Bronchial epithelial cell (primary cell): Measurements from ENCODE around the gene ALOX5. TPM values are rescaled to one million over a fixed set of nuclear protein-coding genes. Genes with fewer than 3 reads are reported as not detected.

ENCODE experiments used
- DNase-seq: peaks from one replicate; pipeline ENCODE4 v3.0.0-alpha.2; 2010; ENCODE audit warnings: low read depth
- FAIRE-seq: peaks from 2 replicates; lab custom pipeline; 2011; peaks lifted over from hg19 to GRCh38; lab: Jason Lieb, UNC
- H3K27me3 ChIP-seq: 2 replicates; pipeline ENCODE4 v1.5.1; 2011; ENCODE audit warnings: low read length; ENCODE audit not compliant: control insufficient read depth, insufficient read depth
- H3K36me3 ChIP-seq: 2 replicates; pipeline ENCODE4 v1.5.1; 2011; ENCODE audit warnings: low read length; ENCODE audit not compliant: control insufficient read depth, insufficient read depth
- H3K4me3 ChIP-seq: 2 replicates; pipeline ENCODE4 v1.5.1; 2011; ENCODE audit warnings: mild to moderate bottlenecking, low read depth, low read length, control low read depth
- total RNA-seq: library from RNA; depleted of rRNA; stranded (reverse); fragments of >200 nt; gene quantifications from 2 replicates; pipeline ENCODE4 v1.2.1, GENCODE V29; 2014
- TF ChIP-seq, protein P1 (sequence below): IDR thresholded peaks from 2 replicates; pipeline ENCODE4 v1.5.1; 2011; ENCODE audit warnings: mild to moderate bottlenecking, moderate library complexity, low read length, control low read depth, inconsistent platforms; ENCODE audit not compliant: insufficient read depth, severe bottlenecking

ALOX5 gene
- total RNA-seq, 1 donor from 2014 or later, result 0.26 TPM

DNA sequence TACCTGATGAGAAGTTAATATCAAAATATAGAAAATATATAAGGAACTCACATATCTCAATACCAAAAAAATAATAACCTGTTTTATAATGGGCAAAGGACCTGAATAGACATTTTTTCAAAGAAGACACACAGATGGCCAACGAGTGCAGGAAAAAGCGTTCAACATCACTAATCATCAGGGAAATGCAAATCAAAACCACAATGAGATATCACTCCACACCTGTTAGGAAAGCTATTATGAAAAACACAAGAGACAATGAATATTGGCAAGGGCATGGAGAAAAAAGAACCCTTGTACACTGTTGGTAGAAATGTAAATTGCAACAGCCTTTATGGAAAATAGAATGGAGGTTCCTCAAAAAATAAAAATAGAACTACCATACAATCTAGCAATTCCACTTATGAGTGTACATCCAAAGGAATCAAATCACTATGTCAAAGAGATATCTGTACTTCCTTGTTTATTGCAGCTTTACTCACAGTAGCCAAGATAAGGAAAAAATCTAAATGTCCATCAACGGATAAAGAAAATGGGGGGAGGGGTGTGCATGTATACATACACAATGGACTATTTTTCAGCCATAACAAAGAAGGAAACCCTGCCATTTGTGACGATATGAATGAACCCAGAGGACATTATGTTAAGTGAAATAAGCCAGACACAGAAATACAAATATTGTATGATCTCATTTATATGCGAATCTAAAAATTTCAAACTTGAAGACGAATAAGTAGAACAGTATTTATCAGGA, 3.6 kb upstream of the ALOX5 start:
- Histone ChIP-seq H3K4me3 (no peak overlapping the region), H3K36me3 (no peaks in the 10 kb centered on the region), H3K27me3 (peaks cover 15% of the 10 kb centered on the region)
- FAIRE-seq (no peak), DNase-seq (no peak)
- TF ChIP-seq, protein P1, sequence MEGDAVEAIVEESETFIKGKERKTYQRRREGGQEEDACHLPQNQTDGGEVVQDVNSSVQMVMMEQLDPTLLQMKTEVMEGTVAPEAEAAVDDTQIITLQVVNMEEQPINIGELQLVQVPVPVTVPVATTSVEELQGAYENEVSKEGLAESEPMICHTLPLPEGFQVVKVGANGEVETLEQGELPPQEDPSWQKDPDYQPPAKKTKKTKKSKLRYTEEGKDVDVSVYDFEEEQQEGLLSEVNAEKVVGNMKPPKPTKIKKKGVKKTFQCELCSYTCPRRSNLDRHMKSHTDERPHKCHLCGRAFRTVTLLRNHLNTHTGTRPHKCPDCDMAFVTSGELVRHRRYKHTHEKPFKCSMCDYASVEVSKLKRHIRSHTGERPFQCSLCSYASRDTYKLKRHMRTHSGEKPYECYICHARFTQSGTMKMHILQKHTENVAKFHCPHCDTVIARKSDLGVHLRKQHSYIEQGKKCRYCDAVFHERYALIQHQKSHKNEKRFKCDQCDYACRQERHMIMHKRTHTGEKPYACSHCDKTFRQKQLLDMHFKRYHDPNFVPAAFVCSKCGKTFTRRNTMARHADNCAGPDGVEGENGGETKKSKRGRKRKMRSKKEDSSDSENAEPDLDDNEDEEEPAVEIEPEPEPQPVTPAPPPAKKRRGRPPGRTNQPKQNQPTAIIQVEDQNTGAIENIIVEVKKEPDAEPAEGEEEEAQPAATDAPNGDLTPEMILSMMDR, result no peak

DNA sequence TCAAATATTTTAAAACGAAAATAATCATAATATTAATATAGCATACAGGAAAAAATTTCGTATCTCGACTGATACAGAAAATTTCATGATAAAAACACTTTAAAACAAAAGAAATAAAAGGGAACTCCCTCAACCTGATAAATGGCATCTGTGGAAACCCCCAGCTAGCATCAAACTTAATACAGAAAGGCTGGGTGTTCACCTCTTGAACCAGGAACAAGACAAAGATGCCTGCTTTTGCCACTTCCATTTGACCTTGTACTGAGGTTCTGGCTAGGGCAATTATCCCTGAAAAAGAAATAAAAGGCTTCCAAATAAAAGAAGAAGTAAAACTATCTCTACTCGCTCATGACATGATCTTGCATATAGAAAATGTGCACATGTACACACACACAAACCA, 2.5 kb upstream of the ALOX5 start:
- H3K36me3 ChIP-seq, result no peaks in the 10 kb centered on the region
- TF ChIP-seq, protein P1, result no peak
- H3K27me3 ChIP-seq, result peaks cover 15% of the 10 kb centered on the region
- DNase-seq (no peak), FAIRE-seq (no peak)
- H3K4me3 ChIP-seq, result no peak overlapping the region

DNA sequence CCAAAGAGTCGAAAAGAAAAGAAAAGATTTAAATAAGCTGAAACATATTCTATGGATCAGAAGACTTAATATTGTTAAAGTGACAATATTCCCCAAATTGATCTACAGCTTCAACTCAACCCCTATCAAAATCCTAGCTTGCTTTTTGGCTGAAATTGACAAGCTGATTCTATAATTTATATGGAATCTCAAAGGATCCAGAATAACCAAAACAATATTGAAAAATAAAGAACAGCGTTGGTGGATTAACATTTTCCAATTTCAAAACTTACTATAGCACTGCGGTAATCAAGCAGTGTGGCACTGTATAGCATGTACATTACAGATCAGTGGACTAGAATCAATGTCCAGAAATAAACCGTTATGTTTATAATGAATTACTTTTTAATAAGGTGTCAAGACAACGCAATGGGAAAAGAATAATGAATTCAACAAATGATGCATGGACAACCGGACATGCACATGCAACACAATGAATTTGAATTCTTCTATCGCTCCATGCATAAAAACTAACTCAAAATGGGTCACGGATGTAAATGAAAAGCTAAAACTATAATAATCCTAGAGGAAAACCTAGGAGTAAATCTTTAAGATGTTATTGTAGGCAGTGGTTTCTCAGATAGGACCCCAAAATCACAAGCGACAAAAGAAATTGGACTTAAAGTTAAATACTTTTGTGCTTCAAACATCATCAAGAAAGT, 1.6 kb upstream of the ALOX5 start:
- Histone ChIP-seq H3K27me3 (peaks cover 15% of the 10 kb centered on the region), H3K36me3 (no peaks in the 10 kb centered on the region), H3K4me3 (no peak overlapping the region)
- TF ChIP-seq, protein P1, result no peak
- FAIRE-seq (no peak), DNase-seq (no peak)

DNA sequence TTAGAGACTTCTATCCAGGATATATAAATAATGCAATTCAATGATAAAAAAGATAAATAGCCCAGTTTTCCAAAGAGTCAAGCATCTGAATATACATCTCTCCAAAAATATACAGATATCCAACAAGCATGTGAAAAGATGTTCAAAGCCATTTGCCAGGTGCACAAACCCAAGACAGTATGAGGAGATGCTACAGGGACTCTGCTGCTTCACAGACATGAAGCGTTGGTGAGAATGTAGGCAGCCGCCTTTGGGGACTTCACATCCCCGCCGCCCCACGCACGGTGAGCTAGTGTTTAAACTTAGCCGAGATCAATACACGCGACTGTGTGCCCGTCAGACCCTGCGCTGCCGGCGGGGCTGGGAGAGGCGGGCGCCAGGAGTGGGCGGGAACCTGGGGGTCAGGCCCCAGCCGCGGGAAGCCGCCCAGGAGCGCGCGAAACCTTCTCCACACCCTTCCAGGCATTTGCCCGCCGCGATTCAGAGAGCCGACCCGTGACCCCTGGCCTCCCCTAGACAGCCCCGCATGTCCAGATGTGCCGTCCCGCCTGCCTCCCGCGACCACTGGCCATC, 927 bp upstream of the ALOX5 start:
- FAIRE-seq, result no peak
- TF ChIP-seq, protein P1, result no peak
- no peak for DNase-seq
- Histone ChIP-seq H3K4me3 (no peak overlapping the region), H3K27me3 (peaks cover 15% of the 10 kb centered on the region), H3K36me3 (no peaks in the 10 kb centered on the region)

DNA sequence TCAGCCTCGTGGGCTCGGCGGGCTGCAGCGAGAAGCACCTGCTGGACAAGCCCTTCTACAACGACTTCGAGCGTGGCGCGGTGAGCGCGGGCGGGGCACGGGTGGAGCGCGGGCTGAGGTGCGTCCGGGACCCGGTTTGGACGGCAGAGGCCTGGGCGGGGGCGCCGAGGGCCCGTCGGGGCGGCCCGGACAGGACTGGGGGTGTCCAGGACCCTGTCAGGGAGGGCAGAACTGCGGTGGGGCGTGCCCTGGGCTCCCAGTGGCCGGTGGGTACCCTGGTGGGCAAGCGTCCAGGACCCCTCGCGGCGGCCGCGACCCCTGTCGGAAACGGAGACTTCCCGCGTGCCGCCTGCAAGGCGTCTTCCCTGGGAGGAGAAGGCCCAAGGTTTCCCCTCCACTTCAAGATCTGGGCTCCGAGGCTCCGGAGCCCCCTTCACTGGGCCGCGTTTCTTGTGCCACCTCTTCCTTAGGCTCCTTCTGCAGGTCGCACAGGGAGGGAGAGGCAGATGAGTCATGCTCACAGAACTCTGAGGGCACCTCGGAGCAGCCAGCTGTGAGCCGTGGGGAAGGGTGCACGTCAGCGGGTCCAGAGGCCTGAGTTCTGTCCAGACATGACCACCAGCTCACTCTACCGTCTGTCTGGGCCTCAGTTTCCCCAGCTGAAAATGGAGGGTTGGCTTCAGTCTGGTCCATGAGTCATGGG, 485 bp downstream of the ALOX5 start:
- H3K27me3 ChIP-seq, result peaks cover 15% of the 10 kb centered on the region

More for the DNA sequence above, 485 bp downstream of the ALOX5 start:
- Histone ChIP-seq H3K4me3 (peak overlapping the region; percentile 27), H3K36me3 (no peaks in the 10 kb centered on the region)
- DNase-seq (peak; percentile 38), FAIRE-seq (no peak)
- TF ChIP-seq, protein P1, result no peak
